Breast epithelium (tissue), 4 donors: ENCODE measurements around the gene LMCD1. TPM values are rescaled to one million over a fixed set of nuclear protein-coding genes. Genes with fewer than 3 reads are reported as not detected.

Experiments used
- DNase-seq, 2 donors: peaks; one replicate each; pipeline ENCODE4 v3.0.0-alpha.2; 2019; ENCODE audit warnings: low spot score in 2 of 2
- H3K27ac ChIP-seq, 2 donors: fragments of 200-600 bp; sonication (generic) in 1 of 2; one replicate each; pipeline ENCODE4 v1.5.1; 2016 to 2019; ENCODE audit warnings: mild to moderate bottlenecking in 1 of 2
- H3K27me3 ChIP-seq, 2 donors: fragments of 200-600 bp; sonication (generic) in 1 of 2; one replicate each; pipeline versions ENCODE4 v1.5.1 to v1.6.0; 2017 to 2019; ENCODE audit warnings: control low read depth in 1 of 2, mild to moderate bottlenecking in 1 of 2
- H3K36me3 ChIP-seq: fragments of 200-600 bp; one replicate; pipeline ENCODE4 v1.5.1; 2019
- H3K4me1 ChIP-seq, 2 donors: fragments of 200-600 bp; sonication (generic); one replicate each; pipeline ENCODE4 v1.5.1; 2016 to 2019; ENCODE audit warnings: control low read depth in 1 of 2
- H3K4me3 ChIP-seq, 3 donors: fragments of 200-600 bp; sonication (generic); 1 replicate in 2 of 3; 2 replicates in 1 of 3; pipeline ENCODE4 v1.5.1; 2016 to 2019; ENCODE audit warnings: mild to moderate bottlenecking in 3 of 3, moderate library complexity in 2 of 3
- H3K9me3 ChIP-seq, 2 donors: fragments of 200-600 bp; sonication (generic) in 1 of 2; one replicate each; pipeline ENCODE4 v1.5.1; 2016 to 2019; ENCODE audit warnings: control low read depth in 1 of 2
- POLR2A ChIP-seq: fragments of 450-650 bp; IDR thresholded peaks from one replicate; pipeline ENCODE4 v1.6.1; 2016; ENCODE audit warnings: antibody characterized with exemption, mild to moderate bottlenecking, moderate library complexity
- POLR2AphosphoS5 ChIP-seq, 3 donors: sonication (generic); formaldehyde crosslinking; IDR thresholded peaks; one replicate each; pipeline ENCODE4 v1.6.1; 2017; ENCODE audit warnings: antibody characterized with exemption in 3 of 3
- intact Hi-C: fragments of 100-400 bp; cut with DNase I; formaldehyde crosslinking; loops from one replicate; pipeline ENCODE4 v1.15.1; 2023; ENCODE audit warnings: low total_unique reads
- total RNA-seq, 3 donors: library from RNA; depleted of rRNA; stranded (reverse); fragments of >200 nt; gene quantifications; one replicate each; pipeline ENCODE4 v1.1.0, GENCODE V29; 2016
- TF ChIP-seq, protein P1 (sequence below), 3 donors: fragments of 450-650 bp; IDR thresholded peaks; one replicate each; pipeline ENCODE4 v1.5.1; 2016 to 2017; ENCODE audit warnings: antibody characterized with exemption in 3 of 3, mild to moderate bottlenecking in 3 of 3, moderate library complexity in 3 of 3

The LMCD1 gene
- total RNA-seq, 3 donors from 2014 or later: 53.0 to 228 (median 105) TPM

GRCh38 chr3:8546609-8547008, 45.0 kb downstream of the LMCD1 start:
- no peaks in the 10 kb centered on the region for H3K9me3 ChIP-seq
- DNase-seq: no peak
- intact Hi-C loops: no loop called here
- no peak overlapping the region for H3K27ac ChIP-seq
- H3K4me3 ChIP-seq: no peak overlapping the region
- TF ChIP-seq POLR2AphosphoS5 (IDR thresholded peaks at IDR 0.05) (no peak), POLR2A (no peak)
- TF ChIP-seq, protein P1, sequence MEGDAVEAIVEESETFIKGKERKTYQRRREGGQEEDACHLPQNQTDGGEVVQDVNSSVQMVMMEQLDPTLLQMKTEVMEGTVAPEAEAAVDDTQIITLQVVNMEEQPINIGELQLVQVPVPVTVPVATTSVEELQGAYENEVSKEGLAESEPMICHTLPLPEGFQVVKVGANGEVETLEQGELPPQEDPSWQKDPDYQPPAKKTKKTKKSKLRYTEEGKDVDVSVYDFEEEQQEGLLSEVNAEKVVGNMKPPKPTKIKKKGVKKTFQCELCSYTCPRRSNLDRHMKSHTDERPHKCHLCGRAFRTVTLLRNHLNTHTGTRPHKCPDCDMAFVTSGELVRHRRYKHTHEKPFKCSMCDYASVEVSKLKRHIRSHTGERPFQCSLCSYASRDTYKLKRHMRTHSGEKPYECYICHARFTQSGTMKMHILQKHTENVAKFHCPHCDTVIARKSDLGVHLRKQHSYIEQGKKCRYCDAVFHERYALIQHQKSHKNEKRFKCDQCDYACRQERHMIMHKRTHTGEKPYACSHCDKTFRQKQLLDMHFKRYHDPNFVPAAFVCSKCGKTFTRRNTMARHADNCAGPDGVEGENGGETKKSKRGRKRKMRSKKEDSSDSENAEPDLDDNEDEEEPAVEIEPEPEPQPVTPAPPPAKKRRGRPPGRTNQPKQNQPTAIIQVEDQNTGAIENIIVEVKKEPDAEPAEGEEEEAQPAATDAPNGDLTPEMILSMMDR (IDR thresholded peaks at IDR 0.05): no peak
- no peaks in the 10 kb centered on the region for H3K36me3 ChIP-seq
- no peaks in the 10 kb centered on the region for H3K4me1 ChIP-seq
- H3K27me3 ChIP-seq: no peaks in the 10 kb centered on the region

GRCh38 chr3:8548502-8549275, 47.1 kb downstream of the LMCD1 start:
- intact Hi-C loops: no loop called here
- no peaks in the 10 kb centered on the region for H3K4me1 ChIP-seq
- TF ChIP-seq, protein P1 (IDR thresholded peaks at IDR 0.05): no peak
- no peak for TF ChIP-seq POLR2AphosphoS5 (IDR thresholded peaks at IDR 0.05)
- no peak for TF ChIP-seq POLR2A
- no peak overlapping the region for H3K27ac ChIP-seq
- H3K36me3 ChIP-seq: no peaks in the 10 kb centered on the region
- DNase-seq: no peak
- no peak overlapping the region for H3K4me3 ChIP-seq
- no peaks in the 10 kb centered on the region for H3K27me3 ChIP-seq
- H3K9me3 ChIP-seq: no peaks in the 10 kb centered on the region

GRCh38 chr3:8549354-8549753, 47.7 kb downstream of the LMCD1 start:
- intact Hi-C loops: no loop called here
- DNase-seq: no peak
- H3K36me3 ChIP-seq: no peaks in the 10 kb centered on the region
- TF ChIP-seq POLR2AphosphoS5 (IDR thresholded peaks at IDR 0.05): no peak
- TF ChIP-seq, protein P1 (IDR thresholded peaks at IDR 0.05): no peak
- no peak for TF ChIP-seq POLR2A
- no peaks in the 10 kb centered on the region for H3K27me3 ChIP-seq
- H3K4me3 ChIP-seq: no peak overlapping the region
- peak overlapping the region in 1 of 2 donors; percentile 59 for H3K27ac ChIP-seq
- no peaks in the 10 kb centered on the region for H3K9me3 ChIP-seq
- H3K4me1 ChIP-seq: no peaks in the 10 kb centered on the region

GRCh38 chr3:8550611-8551010, 49.0 kb downstream of the LMCD1 start:
- Histone ChIP-seq H3K27me3 (no peaks in the 10 kb centered on the region), H3K36me3 (no peaks in the 10 kb centered on the region), H3K4me3 (no peak overlapping the region), H3K27ac (peak overlapping the region in 1 of 2 donors; percentile 59), H3K4me1 (no peaks in the 10 kb centered on the region), H3K9me3 (no peaks in the 10 kb centered on the region)
- TF ChIP-seq POLR2AphosphoS5 (IDR thresholded peaks at IDR 0.05): peak in 1 of 3 donors; percentile 35
- no peak for TF ChIP-seq POLR2A
- DNase-seq: no peak
- intact Hi-C loops: loop anchor here (10.0 kb wide), 1 partner anchor 1656 kb away; no protein-coding TSS in a partner anchor

- no peaks in the 10 kb centered on the region for H3K27me3 ChIP-seq
- TF ChIP-seq POLR2AphosphoS5 (IDR thresholded peaks at IDR 0.05) (no peak), POLR2A (no peak)
- TF ChIP-seq, protein P1 (IDR thresholded peaks at IDR 0.05): no peak
- no peak for DNase-seq
- H3K9me3 ChIP-seq: no peaks in the 10 kb centered on the region
- intact Hi-C loops: loop anchor here (10.0 kb wide), 1 partner anchor 1657 kb away; no protein-coding TSS in a partner anchor
- H3K36me3 ChIP-seq: no peaks in the 10 kb centered on the region
- H3K4me1 ChIP-seq: no peaks in the 10 kb centered on the region
- no peak overlapping the region for H3K4me3 ChIP-seq
- H3K27ac ChIP-seq: peak overlapping the region in 1 of 2 donors; percentile 45
Measured at GRCh38 chr3:8552223-8552762, 50.7 kb downstream of the LMCD1 start.
